GM12801 (cell line): ENCODE results near the gene DSTYK.

Source experiments
- CTCF ChIP-seq: IDR thresholded peaks from one replicate; pipeline ENCODE4 v1.5.1; 2011; ENCODE audit warnings: control low read depth; ENCODE audit not compliant: insufficient read length; ENCODE audit errors: extremely low read depth

The DSTYK gene

GRCh38 chr1:205183676-205184335, 27.7 kb downstream of the DSTYK start:
- no peak for TF ChIP-seq CTCF

- no peak for TF ChIP-seq CTCF
These were observed 28.6 kb downstream of the DSTYK start for GRCh38 chr1:205182930-205183329.

GRCh38 chr1:205179842-205180241, 31.7 kb downstream of the DSTYK start:
- TF ChIP-seq CTCF = no peak

GRCh38 chr1:205172729-205173366, 38.7 kb downstream of the DSTYK start:
- no peak for TF ChIP-seq CTCF

- TF ChIP-seq CTCF = no peak
These were observed 40.1 kb downstream of the DSTYK start for GRCh38 chr1:205171369-205171768.

- TF ChIP-seq CTCF = no peak
These were observed 40.8 kb downstream of the DSTYK start for GRCh38 chr1:205170532-205171269.

GRCh38 chr1:205169248-205169647, 42.3 kb downstream of the DSTYK start:
- no peak for TF ChIP-seq CTCF
